Retinal pigment epithelial cell (primary cell): Measurements from ENCODE around the gene SYNGR3.

Experiments used
- DNase-seq: peaks from one replicate; pipeline ENCODE4 v3.0.0-alpha.2; 2010; ENCODE audit warnings: low read depth
- H3K4me3 ChIP-seq: 2 replicates; pipeline ENCODE4 v1.5.1; 2011; ENCODE audit warnings: mild to moderate bottlenecking, low read length, control low read depth, moderate library complexity
- TF ChIP-seq, protein P1 (sequence below): conservative IDR thresholded peaks from 2 replicates; pipeline ENCODE4 v1.5.1; 2011; ENCODE audit warnings: low read depth, low read length, control low read depth, inconsistent platforms

The SYNGR3 gene

GRCh38 chr16:1999866-2000514, 10.2 kb downstream of the SYNGR3 start:
- no peak for DNase-seq
- TF ChIP-seq, protein P1, sequence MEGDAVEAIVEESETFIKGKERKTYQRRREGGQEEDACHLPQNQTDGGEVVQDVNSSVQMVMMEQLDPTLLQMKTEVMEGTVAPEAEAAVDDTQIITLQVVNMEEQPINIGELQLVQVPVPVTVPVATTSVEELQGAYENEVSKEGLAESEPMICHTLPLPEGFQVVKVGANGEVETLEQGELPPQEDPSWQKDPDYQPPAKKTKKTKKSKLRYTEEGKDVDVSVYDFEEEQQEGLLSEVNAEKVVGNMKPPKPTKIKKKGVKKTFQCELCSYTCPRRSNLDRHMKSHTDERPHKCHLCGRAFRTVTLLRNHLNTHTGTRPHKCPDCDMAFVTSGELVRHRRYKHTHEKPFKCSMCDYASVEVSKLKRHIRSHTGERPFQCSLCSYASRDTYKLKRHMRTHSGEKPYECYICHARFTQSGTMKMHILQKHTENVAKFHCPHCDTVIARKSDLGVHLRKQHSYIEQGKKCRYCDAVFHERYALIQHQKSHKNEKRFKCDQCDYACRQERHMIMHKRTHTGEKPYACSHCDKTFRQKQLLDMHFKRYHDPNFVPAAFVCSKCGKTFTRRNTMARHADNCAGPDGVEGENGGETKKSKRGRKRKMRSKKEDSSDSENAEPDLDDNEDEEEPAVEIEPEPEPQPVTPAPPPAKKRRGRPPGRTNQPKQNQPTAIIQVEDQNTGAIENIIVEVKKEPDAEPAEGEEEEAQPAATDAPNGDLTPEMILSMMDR, result no peak
- no peak overlapping the region for H3K4me3 ChIP-seq

- H3K4me3 ChIP-seq, result no peak overlapping the region
- no peak for DNase-seq
- TF ChIP-seq, protein P1, result no peak
These were observed 11.3 kb downstream of the SYNGR3 start for GRCh38 chr16:2001035-2001434.

DNA sequence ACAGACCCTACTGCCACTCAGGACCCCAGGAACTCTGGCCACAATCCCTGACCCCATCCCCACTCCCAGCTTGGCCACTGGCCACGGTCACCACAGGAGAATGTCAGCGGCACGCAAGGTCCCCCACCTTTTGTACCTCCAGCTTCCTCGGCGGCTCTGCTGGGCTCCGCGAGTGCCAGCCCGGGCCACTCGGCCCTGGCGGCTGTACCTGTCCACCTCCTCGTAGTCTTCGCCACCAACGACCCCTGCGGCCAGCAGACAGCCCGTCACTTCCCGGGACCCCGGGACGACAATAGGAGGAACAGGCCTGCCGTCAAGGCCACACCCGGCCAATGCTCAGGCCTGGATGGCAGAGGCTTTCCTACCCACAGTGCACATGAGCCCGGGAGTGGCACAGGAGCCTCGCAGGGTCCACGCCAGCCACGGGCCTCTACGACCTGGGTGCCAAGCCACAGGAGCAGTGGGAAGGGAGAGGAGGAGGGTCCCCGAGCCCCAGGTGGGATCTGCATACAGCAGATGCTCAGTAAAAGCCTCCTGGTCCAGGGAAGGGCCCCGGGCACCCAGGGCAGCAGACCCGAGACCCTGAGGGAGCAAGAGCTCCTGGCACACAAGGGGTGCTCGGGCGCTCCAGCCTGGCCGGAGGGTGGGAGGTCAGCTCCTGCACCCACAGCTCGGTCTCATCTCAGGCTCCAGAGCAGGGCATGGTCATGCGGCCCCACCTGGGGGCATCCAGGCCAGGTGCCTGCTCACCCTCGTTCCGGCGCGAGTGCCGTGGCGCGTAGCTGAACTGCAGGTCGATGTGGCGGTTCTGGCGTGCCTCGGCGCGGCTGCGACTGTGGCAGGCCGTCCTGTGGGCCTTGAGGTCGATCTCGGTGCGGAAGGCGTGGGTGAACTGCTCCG, 11.9 kb downstream of the SYNGR3 start:
- DNase-seq, result no peak
- TF ChIP-seq, protein P1, result no peak
- H3K4me3 ChIP-seq, result no peak overlapping the region

GRCh38 chr16:2002406-2003230, 12.8 kb downstream of the SYNGR3 start:
- H3K4me3 ChIP-seq, result no peak overlapping the region
- TF ChIP-seq, protein P1, result no peak
- no peak for DNase-seq

DNA sequence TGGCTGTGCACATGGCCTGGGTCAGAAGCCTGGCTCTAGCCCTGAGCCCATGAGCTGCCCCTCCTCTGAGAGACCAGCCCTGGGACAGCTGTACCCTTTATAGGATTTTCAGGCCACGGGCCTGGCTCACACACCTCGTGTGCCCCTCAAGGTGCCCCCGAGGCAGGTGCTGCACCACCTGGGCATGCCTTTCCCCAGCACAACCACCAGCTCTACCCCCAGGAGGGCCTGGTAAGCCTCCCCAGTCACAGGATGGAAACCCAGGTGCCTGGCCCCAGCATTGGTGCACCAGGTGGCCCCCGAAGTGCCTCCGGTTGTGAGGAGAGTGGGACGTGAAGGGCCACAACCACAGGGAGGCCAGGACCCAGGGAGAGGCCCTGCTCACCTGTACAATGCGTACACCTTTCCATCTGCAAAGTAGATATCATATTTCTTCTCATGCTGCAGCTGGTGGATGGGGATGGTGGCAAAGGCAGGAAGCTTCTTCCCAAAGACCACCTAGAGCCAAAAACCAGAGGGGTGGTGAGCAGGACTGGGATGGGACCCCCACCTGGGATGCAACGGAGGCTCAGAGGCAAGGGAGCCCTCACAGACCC, 13.6 kb downstream of the SYNGR3 start:
- H3K4me3 ChIP-seq, result no peak overlapping the region
- no peak for DNase-seq
- TF ChIP-seq, protein P1, result no peak

DNA sequence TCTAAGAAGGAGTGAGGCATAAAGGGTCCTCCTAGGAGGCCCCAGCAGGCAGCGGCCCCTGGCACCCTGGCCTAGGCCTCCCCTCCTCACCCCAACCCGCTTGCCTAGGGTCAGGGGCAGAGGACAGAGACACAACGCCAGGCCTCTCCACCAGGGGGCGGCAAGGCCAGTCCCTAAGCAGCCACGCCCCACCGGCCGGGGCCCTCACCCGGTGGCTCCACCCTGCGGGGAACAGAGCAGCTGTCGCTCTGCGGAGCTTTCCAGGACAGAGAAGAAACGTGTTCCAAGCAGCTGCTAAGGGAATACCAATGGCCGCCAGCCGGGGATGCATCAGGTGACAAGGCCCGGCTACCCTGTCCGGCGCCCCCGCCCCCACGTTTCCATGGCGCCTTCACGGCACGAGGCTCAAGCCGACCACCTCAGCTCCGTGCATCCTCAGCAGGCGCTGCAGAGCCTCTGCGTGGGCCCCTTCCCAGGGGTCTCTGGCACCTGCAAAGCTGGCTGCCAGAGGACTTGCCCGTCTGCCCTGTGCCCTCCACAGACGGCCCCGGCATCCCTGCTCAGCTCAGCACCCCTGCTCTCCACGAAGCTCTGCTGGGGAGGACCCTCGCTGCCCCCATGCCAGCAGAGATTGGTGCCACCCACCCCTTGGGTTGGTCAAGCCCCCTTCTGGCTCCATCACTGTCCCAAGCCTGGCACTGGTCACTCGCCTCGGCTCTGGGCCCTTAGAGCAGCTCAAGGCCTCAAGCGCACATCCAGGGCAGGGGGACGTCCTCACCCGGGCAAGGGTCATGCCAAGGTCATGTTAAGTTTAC, 14.3 kb downstream of the SYNGR3 start:
- H3K4me3 ChIP-seq, result no peak overlapping the region
- DNase-seq, result peak; percentile 63
- TF ChIP-seq, protein P1, result peak; percentile 98
